ENCODE results near the gene FANCE.
"Not testable (repeated sequence)": the region's sequence is repeated elsewhere in the genome, so short reads cannot be mapped to it uniquely, and the experiment has no call there.

The FANCE gene

GRCh38 chr6:35501784-35502183 is 49.6 kb downstream of the FANCE start:
- Mint-ChIP-seq H3K36me3 (ENCODE audit: low read depth) (no peaks in the 10 kb centered on the region), H3K4me3 (no peak overlapping the region), H3K27me3 (peaks cover 23% of the 10 kb centered on the region), H3K27ac (no peak overlapping the region), H3K9me3 (no peaks in the 10 kb centered on the region), H3K4me1 (ENCODE audit: low read depth) (peaks cover 11% of the 10 kb centered on the region)

- peaks cover 21% of the 10 kb centered on the region for H3K27me3 Mint-ChIP-seq
- H3K4me1 Mint-ChIP-seq (ENCODE audit: low read depth), result peaks cover 4% of the 10 kb centered on the region
- H3K27ac Mint-ChIP-seq, result no peak overlapping the region
- no peaks in the 10 kb centered on the region for H3K36me3 Mint-ChIP-seq (ENCODE audit: low read depth)
- H3K4me3 Mint-ChIP-seq, result no peak overlapping the region
- no peaks in the 10 kb centered on the region for H3K9me3 Mint-ChIP-seq
Observed at GRCh38 chr6:35503534-35503933, 51.4 kb downstream of the FANCE start.

- H3K27me3 Mint-ChIP-seq, result peaks cover 16% of the 10 kb centered on the region
- no peaks in the 10 kb centered on the region for H3K4me1 Mint-ChIP-seq (ENCODE audit: low read depth)
- no peak overlapping the region for H3K4me3 Mint-ChIP-seq
Observed at GRCh38 chr6:35505999-35506412, 53.9 kb downstream of the FANCE start.

GRCh38 chr6:35506536-35506935 is 54.4 kb downstream of the FANCE start:
- Mint-ChIP-seq H3K27ac (no peak overlapping the region), H3K27me3 (peaks cover 17% of the 10 kb centered on the region)

More at GRCh38 chr6:35505999-35506412, 53.9 kb downstream of the FANCE start:
- Mint-ChIP-seq H3K36me3 (ENCODE audit: low read depth) (no peaks in the 10 kb centered on the region), H3K9me3 (no peaks in the 10 kb centered on the region), H3K27ac (no peak overlapping the region)

GRCh38 chr6:35507221-35507620 is 55.1 kb downstream of the FANCE start:
- Mint-ChIP-seq H3K27me3 (peaks cover 17% of the 10 kb centered on the region), H3K4me3 (no peak overlapping the region), H3K36me3 (ENCODE audit: low read depth) (no peaks in the 10 kb centered on the region), H3K4me1 (ENCODE audit: low read depth) (peaks cover 3% of the 10 kb centered on the region), H3K27ac (no peak overlapping the region), H3K9me3 (no peaks in the 10 kb centered on the region)

More at GRCh38 chr6:35506536-35506935, 54.4 kb downstream of the FANCE start:
- Mint-ChIP-seq H3K4me1 (ENCODE audit: low read depth) (peaks cover 3% of the 10 kb centered on the region), H3K4me3 (no peak overlapping the region), H3K36me3 (ENCODE audit: low read depth) (no peaks in the 10 kb centered on the region), H3K9me3 (no peaks in the 10 kb centered on the region)

GRCh38 chr6:35508027-35508426 is 55.9 kb downstream of the FANCE start:
- H3K4me3 Mint-ChIP-seq, result no peak overlapping the region
- no peak overlapping the region for H3K27ac Mint-ChIP-seq
- H3K27me3 Mint-ChIP-seq, result peaks cover 13% of the 10 kb centered on the region
- peaks cover 3% of the 10 kb centered on the region for H3K4me1 Mint-ChIP-seq (ENCODE audit: low read depth)
- H3K9me3 Mint-ChIP-seq, result no peaks in the 10 kb centered on the region
- H3K36me3 Mint-ChIP-seq (ENCODE audit: low read depth), result no peaks in the 10 kb centered on the region

GRCh38 chr6:35508542-35508941 is 56.4 kb downstream of the FANCE start:
- Mint-ChIP-seq H3K27me3 (peaks cover 9% of the 10 kb centered on the region), H3K27ac (no peak overlapping the region), H3K4me3 (no peak overlapping the region), H3K36me3 (ENCODE audit: low read depth) (no peaks in the 10 kb centered on the region), H3K9me3 (no peaks in the 10 kb centered on the region), H3K4me1 (ENCODE audit: low read depth) (peaks cover 3% of the 10 kb centered on the region)

GRCh38 chr6:35510916-35511561 is 58.9 kb downstream of the FANCE start:
- no peaks in the 10 kb centered on the region for H3K9me3 Mint-ChIP-seq
- no peak overlapping the region for H3K27ac Mint-ChIP-seq
- H3K36me3 Mint-ChIP-seq (ENCODE audit: low read depth), result no peaks in the 10 kb centered on the region
- no peak overlapping the region for H3K4me3 Mint-ChIP-seq
- peaks cover 9% of the 10 kb centered on the region for H3K27me3 Mint-ChIP-seq
- H3K4me1 Mint-ChIP-seq (ENCODE audit: low read depth), result peaks cover 3% of the 10 kb centered on the region

- peaks cover 3% of the 10 kb centered on the region for H3K4me1 Mint-ChIP-seq (ENCODE audit: low read depth)
- no peaks in the 10 kb centered on the region for H3K9me3 Mint-ChIP-seq
- peaks cover 9% of the 10 kb centered on the region for H3K27me3 Mint-ChIP-seq
- H3K4me3 Mint-ChIP-seq, result no peak overlapping the region
- no peak overlapping the region for H3K27ac Mint-ChIP-seq
- H3K36me3 Mint-ChIP-seq (ENCODE audit: low read depth), result no peaks in the 10 kb centered on the region
Observed at GRCh38 chr6:35511562-35511941, 59.4 kb downstream of the FANCE start.

GRCh38 chr6:35512006-35512405 is 59.9 kb downstream of the FANCE start:
- H3K27ac Mint-ChIP-seq, result no peak overlapping the region
- H3K36me3 Mint-ChIP-seq (ENCODE audit: low read depth), result no peaks in the 10 kb centered on the region
- no peak overlapping the region for H3K4me3 Mint-ChIP-seq
- H3K27me3 Mint-ChIP-seq, result peaks cover 9% of the 10 kb centered on the region
- no peaks in the 10 kb centered on the region for H3K9me3 Mint-ChIP-seq
- peaks cover 3% of the 10 kb centered on the region for H3K4me1 Mint-ChIP-seq (ENCODE audit: low read depth)

GRCh38 chr6:35512740-35513139 is 60.6 kb downstream of the FANCE start, which contains the start of gene TULP1:
TSS of gene TULP1 (minus strand) at chr6:35512896. CDS start at chr6:35512858, 38 bp downstream.
- H3K36me3 Mint-ChIP-seq (ENCODE audit: low read depth), result no peaks in the 10 kb centered on the region
- peaks cover 9% of the 10 kb centered on the region for H3K27me3 Mint-ChIP-seq
- H3K9me3 Mint-ChIP-seq, result no peaks in the 10 kb centered on the region
- H3K27ac Mint-ChIP-seq, result no peak within 1 kb of the TSS
- no peak within 1 kb of the TSS for H3K4me3 Mint-ChIP-seq
- H3K4me1 Mint-ChIP-seq (ENCODE audit: low read depth), result peaks cover 3% of the 10 kb centered on the region

GRCh38 chr6:35514587-35514986 is 62.4 kb downstream of the FANCE start:
- Mint-ChIP-seq H3K27ac (no peak overlapping the region), H3K27me3 (peaks cover 6% of the 10 kb centered on the region), H3K9me3 (no peaks in the 10 kb centered on the region), H3K4me1 (ENCODE audit: low read depth) (peaks cover 3% of the 10 kb centered on the region), H3K4me3 (no peak overlapping the region), H3K36me3 (ENCODE audit: low read depth) (no peaks in the 10 kb centered on the region)

GRCh38 chr6:35515939-35516338 is 63.8 kb downstream of the FANCE start:
- not testable (repeated sequence) for H3K4me3 Mint-ChIP-seq; H3K9me3 Mint-ChIP-seq; H3K27me3 Mint-ChIP-seq; H3K4me1 Mint-ChIP-seq (ENCODE audit: low read depth); H3K27ac Mint-ChIP-seq; H3K36me3 Mint-ChIP-seq (ENCODE audit: low read depth)
